GM12874 (cell line): Measurements from ENCODE around the gene POU2F3.

Experiments
- TF ChIP-seq, protein P1 (sequence below): IDR thresholded peaks from 2 replicates; pipeline ENCODE4 v1.5.1; 2011; ENCODE audit warnings: low read depth, mild to moderate bottlenecking, control low read depth, low read length, moderate library complexity; ENCODE audit not compliant: insufficient read depth

Gene POU2F3

DNA sequence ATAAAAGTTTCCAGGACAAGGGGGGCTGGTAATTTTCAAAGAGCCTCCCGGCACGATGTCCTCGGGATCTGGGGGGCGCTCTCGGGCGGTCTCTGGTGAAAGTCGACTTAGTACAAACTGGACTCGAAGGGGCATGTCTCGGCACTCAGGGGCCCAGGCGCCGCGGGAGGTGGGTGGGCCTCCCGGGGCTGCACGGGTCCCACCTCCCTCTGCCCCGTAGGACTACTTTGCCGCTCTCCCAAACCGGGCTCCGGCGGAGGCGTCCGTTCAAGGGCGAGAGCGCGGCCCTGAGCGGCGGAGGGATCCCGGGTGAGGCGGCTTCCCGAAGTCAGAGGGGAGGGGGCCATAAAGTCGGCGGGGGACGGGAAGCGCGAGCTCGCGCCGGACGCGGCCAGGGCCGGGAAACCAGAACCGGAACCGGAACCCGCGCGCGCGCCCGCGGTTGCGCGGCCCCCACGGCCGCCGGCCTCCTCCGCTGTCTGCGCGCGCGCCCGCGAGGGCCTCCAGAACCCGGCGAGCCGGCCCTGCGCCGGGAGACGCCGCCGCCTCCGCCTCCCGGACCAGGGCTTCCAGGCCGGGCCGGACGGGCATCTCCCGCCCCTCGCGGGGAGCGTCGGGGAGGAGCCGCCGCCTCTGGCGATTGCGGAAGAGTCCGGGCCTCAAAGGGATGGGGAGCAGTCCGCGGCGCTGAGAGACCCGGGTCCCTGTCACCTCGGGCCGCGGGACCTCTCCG lies 96.1 kb downstream of the POU2F3 start, which contains the start of gene ARHGEF12:
TSS of gene ARHGEF12 (plus strand) at position 506 of the 733 bp plus-strand sequence. CDS start 831 bp downstream, outside the sequence.
- TF ChIP-seq, protein P1, sequence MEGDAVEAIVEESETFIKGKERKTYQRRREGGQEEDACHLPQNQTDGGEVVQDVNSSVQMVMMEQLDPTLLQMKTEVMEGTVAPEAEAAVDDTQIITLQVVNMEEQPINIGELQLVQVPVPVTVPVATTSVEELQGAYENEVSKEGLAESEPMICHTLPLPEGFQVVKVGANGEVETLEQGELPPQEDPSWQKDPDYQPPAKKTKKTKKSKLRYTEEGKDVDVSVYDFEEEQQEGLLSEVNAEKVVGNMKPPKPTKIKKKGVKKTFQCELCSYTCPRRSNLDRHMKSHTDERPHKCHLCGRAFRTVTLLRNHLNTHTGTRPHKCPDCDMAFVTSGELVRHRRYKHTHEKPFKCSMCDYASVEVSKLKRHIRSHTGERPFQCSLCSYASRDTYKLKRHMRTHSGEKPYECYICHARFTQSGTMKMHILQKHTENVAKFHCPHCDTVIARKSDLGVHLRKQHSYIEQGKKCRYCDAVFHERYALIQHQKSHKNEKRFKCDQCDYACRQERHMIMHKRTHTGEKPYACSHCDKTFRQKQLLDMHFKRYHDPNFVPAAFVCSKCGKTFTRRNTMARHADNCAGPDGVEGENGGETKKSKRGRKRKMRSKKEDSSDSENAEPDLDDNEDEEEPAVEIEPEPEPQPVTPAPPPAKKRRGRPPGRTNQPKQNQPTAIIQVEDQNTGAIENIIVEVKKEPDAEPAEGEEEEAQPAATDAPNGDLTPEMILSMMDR = peak; percentile 56

DNA sequence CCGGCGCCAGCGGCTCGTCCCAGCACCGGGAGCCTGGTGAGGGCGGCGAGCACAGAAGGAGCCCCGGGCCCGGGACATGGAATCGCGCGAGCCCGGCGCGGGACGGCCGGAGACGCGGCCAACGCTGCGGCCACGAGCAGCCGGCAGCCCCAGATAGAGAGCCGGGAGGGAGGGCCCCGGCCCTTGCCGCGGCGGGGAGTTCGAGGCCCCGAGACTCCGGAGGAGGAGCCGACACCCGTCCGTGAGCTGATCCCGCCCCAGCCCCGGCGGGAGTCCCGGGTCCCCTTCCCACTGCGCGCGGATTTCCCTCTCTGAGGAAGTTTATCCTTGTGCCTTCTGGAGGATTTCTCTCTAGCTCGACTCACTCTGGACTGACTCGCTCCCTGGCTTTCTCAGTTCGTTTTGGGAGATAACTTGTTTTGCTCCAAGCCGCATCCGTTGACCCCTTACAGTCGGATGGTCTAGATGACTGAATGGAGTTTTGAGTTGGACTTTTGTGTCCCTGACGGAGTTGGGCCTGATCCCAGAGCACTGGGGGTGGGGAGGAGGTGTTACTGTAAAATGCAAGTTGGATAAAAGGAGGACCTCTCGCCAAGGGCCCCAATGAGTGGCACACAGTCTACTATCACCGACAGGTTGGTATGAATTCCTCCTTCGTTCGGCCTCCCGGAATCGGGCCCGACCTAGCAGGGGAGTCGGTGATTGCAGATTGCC lies 96.9 kb downstream of the POU2F3 start:
- TF ChIP-seq, protein P1 = no peak

DNA sequence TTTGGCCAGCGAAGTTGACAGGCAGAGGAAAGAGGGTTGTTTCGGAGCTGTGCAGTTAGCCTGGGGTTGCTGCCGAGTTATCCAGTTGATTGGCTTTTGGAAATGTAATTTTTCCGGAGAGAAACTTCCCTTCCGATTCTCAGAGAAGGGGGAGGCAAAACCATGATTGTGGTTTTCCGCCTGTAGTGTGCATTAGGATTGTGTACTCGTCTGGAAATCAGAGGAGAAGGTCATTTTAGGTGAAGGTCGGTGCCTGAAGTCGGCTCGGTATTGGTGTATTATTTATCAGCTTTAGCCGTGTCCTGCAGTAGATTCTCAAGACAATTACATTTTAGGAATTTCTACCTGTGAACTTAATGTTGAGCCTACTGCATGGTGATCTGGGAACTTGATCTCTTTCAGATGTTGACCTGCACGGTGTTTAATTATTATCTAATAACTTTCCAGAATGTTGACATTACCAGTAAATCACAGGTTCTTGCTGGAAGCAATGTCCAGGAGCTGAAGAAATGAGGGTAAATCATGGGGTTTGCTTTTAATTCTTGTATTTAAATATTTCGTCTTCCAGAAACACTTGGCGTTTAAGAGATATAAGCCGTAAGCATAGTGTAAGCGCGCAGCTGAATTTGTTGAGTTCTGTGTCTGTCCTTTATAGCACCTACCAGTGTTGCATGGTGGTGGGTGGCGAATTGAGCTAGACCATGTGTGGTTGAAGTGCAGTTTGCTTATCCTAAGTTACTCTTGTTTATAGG lies 97.6 kb downstream of the POU2F3 start:
- TF ChIP-seq, protein P1 = no peak

DNA sequence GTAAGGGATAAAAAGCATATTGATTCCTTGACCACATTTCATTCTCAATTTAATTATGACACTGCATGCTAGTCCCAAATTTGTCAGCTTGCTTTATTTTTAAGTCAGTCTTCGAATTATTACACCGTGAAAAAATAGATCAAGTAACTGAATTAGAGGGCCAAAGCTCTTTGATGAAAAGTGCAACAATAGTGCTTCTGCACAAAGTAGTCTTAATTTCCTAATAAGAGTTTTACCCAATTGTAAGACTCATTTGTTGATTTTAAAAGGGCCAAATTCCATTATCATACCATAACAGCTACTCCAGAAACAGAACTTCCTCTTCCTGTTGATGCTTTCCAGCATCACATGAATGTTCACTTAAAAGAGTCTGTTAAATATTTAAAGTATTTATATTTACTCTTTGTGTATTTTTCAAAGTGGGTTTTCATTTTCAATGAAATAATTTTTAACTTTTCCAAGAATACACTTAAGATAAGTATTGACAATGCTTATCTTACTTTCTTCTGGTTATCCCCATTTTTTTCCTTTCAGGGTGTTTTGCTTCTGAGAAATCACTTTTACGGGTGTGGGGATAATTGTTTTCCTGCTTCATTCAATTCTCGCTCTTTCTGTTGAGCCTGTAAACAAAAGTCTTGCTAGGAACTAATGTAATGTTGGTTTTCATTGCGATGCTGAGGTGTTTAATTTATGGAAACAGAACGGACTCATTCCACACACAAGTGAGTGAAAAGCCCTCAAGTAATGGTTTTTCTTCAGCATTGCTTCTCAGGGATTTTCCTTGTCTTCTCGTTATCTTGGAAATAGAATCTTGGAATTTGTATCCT lies 98.4 kb downstream of the POU2F3 start:
- TF ChIP-seq, protein P1 = no peak

DNA sequence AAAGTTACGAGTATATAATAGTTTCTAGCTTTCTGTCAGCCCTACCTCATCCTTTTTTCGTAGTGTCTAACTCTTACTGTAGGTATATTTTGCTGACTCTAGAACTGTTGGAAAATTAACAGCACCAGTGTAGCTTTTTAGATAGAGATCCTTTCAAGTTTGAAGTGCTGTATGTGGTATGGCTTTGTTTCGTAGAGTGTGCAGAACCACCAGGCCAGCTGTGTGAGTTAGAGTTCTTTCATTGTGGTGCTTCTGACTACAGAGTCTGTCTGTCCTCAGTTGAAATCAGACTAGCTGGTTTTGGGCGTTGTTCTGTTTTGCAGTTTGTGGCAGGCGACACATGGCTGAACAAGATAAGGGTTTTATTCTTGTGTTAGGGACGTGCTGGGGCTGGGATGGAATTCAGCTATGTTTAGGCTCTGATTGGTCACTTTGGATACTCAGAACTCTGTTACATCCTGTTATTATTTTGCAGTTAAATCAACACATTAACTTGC lies 99.5 kb downstream of the POU2F3 start:
- TF ChIP-seq, protein P1 = no peak

DNA sequence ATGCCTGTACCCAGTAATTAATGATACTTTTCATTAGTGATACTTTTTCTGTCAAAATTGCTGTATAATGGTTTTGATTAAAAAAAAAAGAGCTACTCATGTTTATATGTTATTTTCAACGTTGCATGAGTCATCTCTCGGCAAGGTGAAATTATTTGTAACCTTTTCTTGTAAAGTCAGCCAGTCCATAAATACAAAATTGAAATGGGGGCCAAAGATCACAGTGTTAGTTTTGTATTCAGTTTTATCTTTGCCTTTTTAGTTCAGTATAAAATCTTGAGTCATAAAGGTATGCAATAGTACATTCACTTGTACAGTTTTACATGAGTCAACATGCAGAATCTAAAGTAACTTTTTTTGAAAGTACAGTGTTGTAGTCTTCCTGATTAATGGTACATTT lies 100.6 kb downstream of the POU2F3 start:
- TF ChIP-seq, protein P1 = no peak

DNA sequence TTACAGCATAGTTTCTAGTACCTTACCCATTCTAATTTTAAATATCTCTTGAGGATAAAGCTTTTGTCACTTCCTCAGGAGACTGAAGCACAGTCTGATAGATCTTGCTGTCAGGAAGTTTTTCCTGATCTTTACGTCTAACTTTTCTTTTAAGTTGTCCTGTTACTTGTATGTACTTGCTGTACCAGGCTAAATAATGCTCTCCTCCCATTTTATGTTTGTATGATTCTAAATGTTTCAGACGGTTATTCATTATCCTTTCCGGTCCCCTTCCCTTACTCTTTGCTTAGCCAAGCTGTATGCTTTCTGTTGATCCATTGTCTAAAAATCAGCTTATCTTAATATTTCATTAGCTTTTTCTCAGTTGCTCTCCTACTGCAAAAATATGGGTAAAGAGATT lies 102.3 kb downstream of the POU2F3 start:
- TF ChIP-seq, protein P1 = no peak
